HCT116 (cell line): ENCODE results near the gene LTBP4. TPM values are rescaled to one million over a fixed set of nuclear protein-coding genes. Genes with fewer than 3 reads are reported as not detected.

Source experiments
- ATAC-seq: fragments of 200-7000 bp; cut with Tn5 transposase; 2 replicates; pipeline ENCODE4 v1.9.1; 2020; ENCODE audit warnings: mild to moderate bottlenecking, moderate library complexity
- BruUV-seq: library from RNA; stranded (reverse); fragments of 400-500 nt; replicated peaks from 2 replicates; lab custom pipeline; 2021; lab: Mats Ljungman, UMichigan
- CTCF ChIA-PET: fragments of 300-600 bp; sonication (Branson Sonifier 250); formaldehyde crosslinking; loops from one replicate; lab custom pipeline; 2021; ENCODE audit warnings: antibody characterized with exemption; lab: Charles Lee
- POLR2A ChIA-PET: fragments of 300-600, 350-600 bp; sonication (Branson Sonifier 250); formaldehyde crosslinking; loops from one replicate; lab custom pipeline; 2021; ENCODE audit warnings: antibody characterized with exemption; lab: Charles Lee
- RAD21 ChIA-PET, 2 experiments: fragments of 300-600 bp; sonication (Branson Sonifier 250); formaldehyde crosslinking; loops; one replicate each; lab custom pipeline; 2023; ENCODE audit warnings: low total read pairs in 2 of 2; ENCODE audit not compliant: uncharacterized antibody in 2 of 2, unreplicated experiment in 2 of 2, low non-redundant PET in 1 of 2; lab: Charles Lee
- DNase-seq: peaks from one replicate; pipeline ENCODE4 v3.0.0-alpha.2; 2010; ENCODE audit warnings: low read depth, low spot score
- H2AFZ ChIP-seq: fragments of 200-600 bp; shearing (Covaris generic), sonication (generic); 2 replicates; pipeline ENCODE4 v1.6.1; 2017; ENCODE audit warnings: low read depth, mixed run types, mixed read lengths, antibody characterized with exemption, low read length; ENCODE audit not compliant: poor library complexity, severe bottlenecking
- H3K27ac ChIP-seq: 2 replicates; pipeline ENCODE4 v1.5.1; 2012; ENCODE audit warnings: low read depth, low read length
- H3K27me3 ChIP-seq: fragments of 200-600 bp; sonication (generic); 2 replicates; pipeline ENCODE4 v1.6.1; 2016; ENCODE audit warnings: mixed run types, low read length, mixed read lengths; ENCODE audit not compliant: insufficient read depth
- H3K36me3 ChIP-seq, 2 experiments: fragments of 200-500 bp in 1 of 2; fragments of 200-600 bp in 1 of 2; sonication (Bioruptor generic) in 1 of 2; sonication (generic) in 1 of 2; 2 replicates each; pipeline versions ENCODE4 v1.5.1 to v1.6.1; 2014 to 2016; ENCODE audit warnings: low read length in 2 of 2, inconsistent platforms in 1 of 2, mixed read lengths in 1 of 2, mixed run types in 1 of 2; ENCODE audit not compliant: insufficient read depth in 2 of 2, control insufficient read depth in 1 of 2
- H3K4me1 ChIP-seq, 2 experiments: fragments of 200-600 bp in 1 of 2; sonication (generic) in 1 of 2; 2 replicates each; pipeline versions ENCODE4 v1.5.1 to v1.6.1; 2012 to 2017; ENCODE audit warnings: low read length in 2 of 2, inconsistent platforms in 1 of 2, mild to moderate bottlenecking in 1 of 2, mixed read lengths in 1 of 2, mixed run types in 1 of 2, moderate library complexity in 1 of 2; ENCODE audit not compliant: insufficient read depth in 2 of 2, control insufficient read depth in 1 of 2
- H3K4me2 ChIP-seq: fragments of 200-600 bp; sonication (generic); 2 replicates; pipeline ENCODE4 v1.6.1; 2017; ENCODE audit warnings: mixed run types, low read length, mixed read lengths
- H3K4me3 ChIP-seq, 2 experiments: fragments of 200-600 bp in 1 of 2; sonication (generic) in 1 of 2; replicated peaks in 1 of 2; 2 replicates each; pipeline ENCODE4 v1.5.1; 2011 to 2016; ENCODE audit warnings: low read length in 2 of 2, control low read depth in 1 of 2, low read depth in 1 of 2, mild to moderate bottlenecking in 1 of 2, mixed read lengths in 1 of 2, mixed run types in 1 of 2
- H3K79me2 ChIP-seq: fragments of 200-600 bp; sonication (generic); 2 replicates; pipeline ENCODE4 v1.6.1; 2017; ENCODE audit warnings: mild to moderate bottlenecking, mixed run types, low read length, moderate library complexity, mixed read lengths; ENCODE audit not compliant: insufficient read depth
- H3K9ac ChIP-seq: fragments of 200-600 bp; sonication (generic); 2 replicates; pipeline ENCODE4 v1.6.1; 2016; ENCODE audit warnings: low read length, mixed read lengths
- H3K9me2 ChIP-seq: fragments of 200-600 bp; sonication (generic), shearing (Covaris generic); 2 replicates; pipeline ENCODE4 v1.6.1; 2017; ENCODE audit warnings: mixed run types, mild to moderate bottlenecking, moderate library complexity; ENCODE audit not compliant: insufficient read depth
- H3K9me3 ChIP-seq, 2 experiments: fragments of 200-500 bp in 1 of 2; fragments of 200-600 bp in 1 of 2; sonication (Bioruptor generic) in 1 of 2; sonication (generic) in 1 of 2; 2 replicates each; pipeline ENCODE4 v1.6.1; 2014 to 2017; ENCODE audit warnings: low read length in 2 of 2, mixed read lengths in 2 of 2, inconsistent platforms in 1 of 2, low read depth in 1 of 2, mild to moderate bottlenecking in 1 of 2, mixed run types in 1 of 2, moderate library complexity in 1 of 2; ENCODE audit not compliant: control insufficient read depth in 1 of 2, insufficient read depth in 1 of 2
- H4K20me1 ChIP-seq: fragments of 200-600 bp; sonication (generic), shearing (Covaris generic); 2 replicates; pipeline ENCODE4 v1.6.1; 2017; ENCODE audit warnings: mixed run types, mild to moderate bottlenecking, moderate library complexity; ENCODE audit not compliant: insufficient read depth
- ELF1 ChIP-seq: IDR thresholded peaks from 2 replicates; pipeline ENCODE4 v1.6.1; 2012; ENCODE audit warnings: low read depth, borderline replicate concordance
- RAD21 ChIP-seq: IDR thresholded peaks from 2 replicates; pipeline ENCODE4 v1.6.1; 2012; ENCODE audit warnings: low read depth, mild to moderate bottlenecking
- SIN3A ChIP-seq: IDR thresholded peaks from 2 replicates; pipeline ENCODE4 v1.6.1; 2012; ENCODE audit warnings: low read depth
- SRF ChIP-seq: IDR thresholded peaks from 2 replicates; pipeline ENCODE4 v1.6.1; 2012; ENCODE audit warnings: low read depth
- YY1 ChIP-seq: IDR thresholded peaks from 2 replicates; pipeline ENCODE4 v1.6.1; 2011; ENCODE audit warnings: low read length, low read depth, moderate library complexity, mild to moderate bottlenecking; ENCODE audit not compliant: insufficient replicate concordance; ENCODE audit errors: extremely low read depth
- intact Hi-C: fragments of 100-400 bp; cut with micrococcal nuclease; formaldehyde crosslinking; loops from 2 replicates; pipeline ENCODE4 v1.10.0; 2022
- total RNA-seq: library from RNA; stranded (reverse); gene quantifications from one replicate; pipeline ENCODE4 v1.2.1, GENCODE V29; 2021; ENCODE audit not compliant: unreplicated experiment
- TF ChIP-seq, protein P1 (sequence below), 3 experiments: fragments of 200-600 bp in 1 of 3; sonication (generic) in 1 of 3; IDR thresholded peaks in 2 of 3; conservative IDR thresholded peaks in 1 of 3; 2 replicates each; pipeline ENCODE4 v1.5.1; 2012 to 2017; ENCODE audit warnings: low read depth in 2 of 3, low read length in 2 of 3, antibody characterized with exemption in 1 of 3, borderline replicate concordance in 1 of 3, control low read depth in 1 of 3, mild to moderate bottlenecking in 1 of 3, mixed read lengths in 1 of 3, mixed run types in 1 of 3, moderate library complexity in 1 of 3; ENCODE audit not compliant: insufficient read depth in 1 of 3
- TF ChIP-seq, protein P2 (sequence below): IDR thresholded peaks from 2 replicates; pipeline ENCODE4 v1.6.1; 2012

The LTBP4 gene
- total RNA-seq, 1 experiment from 2014 or later, result 310 TPM

DNA sequence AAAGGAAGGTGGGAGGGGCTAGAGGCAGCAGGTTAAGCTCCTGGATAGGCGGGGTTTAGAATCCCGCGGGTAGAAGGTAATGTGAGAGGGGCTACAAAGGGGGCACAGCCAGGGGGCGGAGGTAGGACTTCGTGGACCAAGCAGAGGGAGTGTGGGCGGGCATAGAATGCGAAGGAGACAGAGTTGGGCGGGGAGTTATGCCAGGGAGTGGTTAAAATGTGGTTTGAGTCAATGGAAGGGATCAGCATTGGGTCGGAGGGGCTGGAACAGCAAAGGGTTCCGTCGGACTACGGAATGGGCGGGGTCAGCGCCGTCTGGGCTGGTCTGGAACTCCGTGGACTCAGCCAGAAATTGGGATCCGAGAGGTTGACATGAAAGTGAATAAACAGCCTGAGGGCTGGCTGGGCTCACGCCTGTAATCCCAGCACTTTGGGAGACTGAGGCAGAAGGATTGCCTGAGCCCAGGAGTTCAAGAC is 3.0 kb downstream of the LTBP4 start:
- no peak for DNase-seq
- ATAC-seq, result no peak
- H2AFZ ChIP-seq, result no peak overlapping the region
- H3K4me2 ChIP-seq, result peak overlapping the region; percentile 93
- H3K36me3 ChIP-seq, result no peaks in the 10 kb centered on the region
- ChIA-PET RAD21 (interaction anchor here (0.6 to 1.0 kb wide), 3 partner anchors 9 to 35 kb away, joined by 3 read pairs; no protein-coding TSS in a partner anchor), POLR2A (interaction anchor here (1.4 to 4.9 kb wide), 5 partner anchors 9 to 178 kb away, joined by 3 to 55 read pairs (median 7); partner anchors contain the start of genes BLVRB and SERTAD1), CTCF (interaction anchor here (0.8 to 4.4 kb wide), 13 partner anchors 9 to 299 kb away, joined by 3 to 39 read pairs (median 19); partner anchors contain the start of genes BLVRB and EGLN2)
- TF ChIP-seq, protein P1, sequence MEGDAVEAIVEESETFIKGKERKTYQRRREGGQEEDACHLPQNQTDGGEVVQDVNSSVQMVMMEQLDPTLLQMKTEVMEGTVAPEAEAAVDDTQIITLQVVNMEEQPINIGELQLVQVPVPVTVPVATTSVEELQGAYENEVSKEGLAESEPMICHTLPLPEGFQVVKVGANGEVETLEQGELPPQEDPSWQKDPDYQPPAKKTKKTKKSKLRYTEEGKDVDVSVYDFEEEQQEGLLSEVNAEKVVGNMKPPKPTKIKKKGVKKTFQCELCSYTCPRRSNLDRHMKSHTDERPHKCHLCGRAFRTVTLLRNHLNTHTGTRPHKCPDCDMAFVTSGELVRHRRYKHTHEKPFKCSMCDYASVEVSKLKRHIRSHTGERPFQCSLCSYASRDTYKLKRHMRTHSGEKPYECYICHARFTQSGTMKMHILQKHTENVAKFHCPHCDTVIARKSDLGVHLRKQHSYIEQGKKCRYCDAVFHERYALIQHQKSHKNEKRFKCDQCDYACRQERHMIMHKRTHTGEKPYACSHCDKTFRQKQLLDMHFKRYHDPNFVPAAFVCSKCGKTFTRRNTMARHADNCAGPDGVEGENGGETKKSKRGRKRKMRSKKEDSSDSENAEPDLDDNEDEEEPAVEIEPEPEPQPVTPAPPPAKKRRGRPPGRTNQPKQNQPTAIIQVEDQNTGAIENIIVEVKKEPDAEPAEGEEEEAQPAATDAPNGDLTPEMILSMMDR (IDR thresholded peaks at IDR 0.05 in 2 of 3, conservative IDR thresholded peaks at IDR 0.05 in 1 of 3; ENCODE audit: borderline replicate concordance in 1 of 3, insufficient read depth in 1 of 3, low read depth in 2 of 3, low read length in 2 of 3), result 0 out of 6 replicates have a peak, but pooled peaks of 1 of the 3 experiments have one; percentile 9
- TF ChIP-seq RAD21, result no peak
- H3K9me3 ChIP-seq, result no peaks in the 10 kb centered on the region
- peak overlapping the region; percentile 73 for H3K9ac ChIP-seq
- intact Hi-C loops, result loop anchor here (5.0 to 10.0 kb wide), 2 partner anchors 182 to 459 kb away; no protein-coding TSS in a partner anchor
- BruUV-seq, result no TSS peak
- peaks cover 37 to 86% of the 10 kb centered on the region in 2 experiments for H3K4me1 ChIP-seq
- no peaks in the 10 kb centered on the region for H3K9me2 ChIP-seq
- H3K27ac ChIP-seq, result peak overlapping the region; percentile 96
- H3K79me2 ChIP-seq, result peaks cover 10% of the 10 kb centered on the region; the same call in 1 of the 2 replicates
- no peaks in the 10 kb centered on the region for H3K27me3 ChIP-seq
- peak overlapping the region; percentile 48 to 61 for H3K4me3 ChIP-seq
- H4K20me1 ChIP-seq, result no peaks in the 10 kb centered on the region

DNA sequence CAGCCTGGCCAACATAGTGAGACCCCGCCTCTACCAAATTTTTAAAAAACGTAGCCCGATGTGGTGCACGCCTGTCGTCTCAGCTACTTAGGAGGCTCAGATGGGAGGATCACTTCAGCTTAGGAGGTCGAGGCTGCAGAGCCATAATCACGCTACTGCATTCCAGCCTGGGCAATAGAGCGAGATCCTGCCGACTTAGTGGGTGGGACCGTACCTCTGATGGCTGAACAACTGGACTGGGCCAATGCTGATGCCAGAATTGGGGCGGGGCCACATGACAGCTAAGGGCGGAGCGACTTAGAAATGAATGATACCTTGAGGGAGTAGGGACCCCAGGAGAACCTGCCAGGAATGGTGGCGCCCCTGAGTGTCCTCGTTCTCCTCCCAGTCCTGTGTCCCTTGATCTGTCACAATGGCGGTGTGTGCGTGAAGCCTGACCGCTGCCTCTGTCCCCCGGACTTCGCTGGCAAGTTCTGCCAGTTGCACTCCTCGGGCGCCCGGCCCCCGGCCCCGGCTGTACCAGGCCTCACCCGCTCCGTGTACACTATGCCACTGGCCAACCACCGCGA is 3.6 kb downstream of the LTBP4 start:
- Histone ChIP-seq H3K27ac (peak overlapping the region; percentile 96), H3K9me2 (no peaks in the 10 kb centered on the region), H3K4me2 (peak overlapping the region; percentile 93), H3K27me3 (no peaks in the 10 kb centered on the region), H3K4me1 (peaks cover 37 to 88% of the 10 kb centered on the region in 2 experiments), H3K9ac (peak overlapping the region; percentile 73), H3K4me3 (peak overlapping the region; percentile 48 to 61), H3K36me3 (no peaks in the 10 kb centered on the region), H3K79me2 (peaks cover 9% of the 10 kb centered on the region; the same call in 1 of the 2 replicates), H3K9me3 (no peaks in the 10 kb centered on the region), H2AFZ (no peak overlapping the region), H4K20me1 (no peaks in the 10 kb centered on the region)
- TF ChIP-seq RAD21, result no peak
- TF ChIP-seq ELF1, result no peak
- TF ChIP-seq, protein P2, sequence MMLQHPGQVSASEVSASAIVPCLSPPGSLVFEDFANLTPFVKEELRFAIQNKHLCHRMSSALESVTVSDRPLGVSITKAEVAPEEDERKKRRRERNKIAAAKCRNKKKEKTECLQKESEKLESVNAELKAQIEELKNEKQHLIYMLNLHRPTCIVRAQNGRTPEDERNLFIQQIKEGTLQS, result no peak
- TF ChIP-seq SRF, result no peak
- TF ChIP-seq YY1, result no peak
- TF ChIP-seq SIN3A, result no peak
- RAD21 ChIA-PET, result interaction anchor here (0.9 to 1.7 kb wide), 3 partner anchors 20 to 64 kb away, joined by 3 read pairs; no protein-coding TSS in a partner anchor
- DNase-seq (no peak), ATAC-seq (peak; percentile 0)
- BruUV-seq, result no TSS peak
- intact Hi-C loops, result loop anchor here (5.0 to 10.0 kb wide), 2 partner anchors 182 to 460 kb away; no protein-coding TSS in a partner anchor
- POLR2A ChIA-PET, result interaction anchor here (1.4 to 4.9 kb wide), 4 partner anchors 10 to 179 kb away, joined by 3 to 55 read pairs (median 6); partner anchors contain the start of gene SERTAD1
- CTCF ChIA-PET, result interaction anchor here (1.0 to 4.4 kb wide), 10 partner anchors 9 to 300 kb away, joined by 3 to 39 read pairs (median 23); partner anchors contain the start of gene BLVRB
